ENCODE data around the gene ADCY4. TPM values are rescaled to one million over a fixed set of nuclear protein-coding genes. Genes with fewer than 3 reads are reported as not detected.
"Not testable (repeated sequence)": the region's sequence is repeated elsewhere in the genome, so short reads cannot be mapped to it uniquely, and the experiment has no call there.

The ADCY4 gene
- total RNA-seq, 1 donor from 2014 or later = 9.9 TPM

DNA sequence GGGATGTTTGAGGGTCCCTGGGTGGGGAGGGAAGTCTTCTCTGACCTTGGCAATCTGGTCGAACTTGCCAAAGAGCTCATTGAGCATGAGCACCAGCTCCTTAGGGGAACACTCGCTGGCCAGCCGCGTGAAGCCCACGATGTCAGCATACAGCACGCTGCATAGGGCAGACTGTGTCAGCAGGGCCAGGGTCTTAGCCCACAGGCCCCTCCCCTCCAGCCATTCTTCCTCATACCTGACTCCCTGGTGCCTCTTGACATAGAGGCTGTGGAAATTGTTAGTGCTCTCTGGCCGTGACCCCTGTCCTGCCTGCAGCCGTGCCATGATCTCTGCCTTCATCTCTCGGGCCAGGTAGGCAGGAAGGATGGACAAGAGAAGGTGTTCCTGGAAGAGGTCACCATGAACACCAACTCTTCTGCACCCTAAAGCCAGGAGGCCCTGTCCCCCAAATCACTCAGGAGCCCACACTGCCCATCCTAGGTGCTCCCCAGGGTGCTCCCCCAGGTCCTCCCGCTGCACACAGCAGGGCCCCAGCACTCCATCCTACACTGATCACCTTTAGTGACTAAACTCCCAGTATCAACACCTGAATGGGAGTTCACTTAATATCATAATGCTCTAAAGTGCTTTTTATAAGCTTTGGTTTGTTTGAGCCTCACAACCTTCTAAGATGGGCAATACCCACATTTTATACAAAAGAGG, 3.7 kb downstream of the ADCY4 start:
- H3K4me1 ChIP-seq (ENCODE audit: control insufficient read depth in 3 of 3, insufficient read depth in 3 of 3, low read length in 3 of 3) = peaks cover 24 to 48% (median 27%) of the 10 kb centered on the region in 3 donors
- peaks cover 37 to 58% (median 50%) of the 10 kb centered on the region in 3 donors for H3K27me3 ChIP-seq (ENCODE audit: control insufficient read depth in 3 of 3, insufficient read depth in 3 of 3, low read length in 3 of 3)
- no peaks in the 10 kb centered on the region for H3K9me3 ChIP-seq (ENCODE audit: control insufficient read depth in 3 of 3, low read length in 3 of 3)
- no peak overlapping the region for H3K27ac ChIP-seq (ENCODE audit: low read depth, low read length)
- H3K4me3 ChIP-seq (ENCODE audit: low read length in 3 of 3) = no peak overlapping the region
- H3K36me3 ChIP-seq (ENCODE audit: control insufficient read depth in 3 of 3, insufficient read depth in 3 of 3, low read length in 3 of 3) = peaks cover 0 to 2% (median 0%) of the 10 kb centered on the region in 3 donors
- H3K9ac ChIP-seq (ENCODE audit: low read depth in 1 of 3, low read length in 3 of 3) = no peak overlapping the region

DNA sequence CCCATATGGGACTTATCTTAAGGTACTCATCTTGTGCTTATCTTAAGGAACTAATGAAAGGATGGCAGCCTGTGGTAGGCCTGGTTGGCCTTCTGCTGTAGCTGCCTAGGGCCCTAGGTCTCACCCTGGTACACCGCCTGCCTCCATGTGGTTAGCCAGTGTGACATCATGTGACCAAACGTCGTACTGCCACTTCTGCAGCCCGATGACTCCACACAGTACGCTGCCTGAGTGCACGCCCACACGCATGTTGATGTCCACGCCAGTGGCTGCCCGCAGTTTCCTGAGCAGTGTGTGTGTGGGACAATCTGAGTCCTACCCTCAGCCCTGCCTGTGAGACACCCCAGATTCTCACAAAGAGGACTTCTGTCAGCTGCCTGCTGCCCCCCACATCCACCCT, 5.1 kb downstream of the ADCY4 start:
- no peak overlapping the region for H3K4me3 ChIP-seq (ENCODE audit: low read length in 3 of 3)
- peaks cover 23 to 44% (median 38%) of the 10 kb centered on the region in 3 donors for H3K27me3 ChIP-seq (ENCODE audit: control insufficient read depth in 3 of 3, insufficient read depth in 3 of 3, low read length in 3 of 3)
- no peak overlapping the region for H3K9ac ChIP-seq (ENCODE audit: low read depth in 1 of 3, low read length in 3 of 3)
- H3K9me3 ChIP-seq (ENCODE audit: control insufficient read depth in 3 of 3, low read length in 3 of 3) = no peaks in the 10 kb centered on the region
- peaks cover 0 to 3% (median 2%) of the 10 kb centered on the region in 3 donors for H3K36me3 ChIP-seq (ENCODE audit: control insufficient read depth in 3 of 3, insufficient read depth in 3 of 3, low read length in 3 of 3)
- H3K27ac ChIP-seq (ENCODE audit: low read depth, low read length) = no peak overlapping the region
- peaks cover 16 to 42% (median 24%) of the 10 kb centered on the region in 3 donors for H3K4me1 ChIP-seq (ENCODE audit: control insufficient read depth in 3 of 3, insufficient read depth in 3 of 3, low read length in 3 of 3)

DNA sequence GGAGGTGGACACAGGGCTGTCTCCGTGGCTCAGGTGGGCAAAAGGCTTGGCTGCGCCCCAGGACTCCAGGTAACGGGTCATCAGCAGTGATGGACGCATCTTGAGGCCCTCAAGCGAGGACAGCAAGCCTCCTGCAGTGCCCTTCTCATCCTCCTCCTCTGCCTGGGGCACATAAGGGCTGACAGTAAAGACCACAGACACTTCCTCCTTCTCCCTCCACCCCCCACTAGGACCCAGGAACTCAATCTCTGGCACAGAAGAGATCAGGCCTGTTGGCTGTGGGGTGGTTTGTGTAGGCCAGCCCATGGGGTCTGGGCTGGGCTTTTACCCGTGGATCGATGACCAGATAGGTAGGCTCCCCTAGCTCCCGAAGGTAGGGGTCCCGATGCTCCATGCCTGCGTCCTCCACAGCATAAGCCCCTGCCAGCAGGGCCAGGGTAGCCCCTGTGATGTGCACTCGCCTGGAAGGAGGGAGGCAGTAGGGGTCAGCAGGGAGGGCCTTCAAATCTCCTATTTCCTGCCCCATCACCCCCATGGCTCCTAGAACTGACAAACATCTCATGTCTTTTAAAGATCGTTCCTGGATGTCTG, 5.7 kb downstream of the ADCY4 start:
- Histone ChIP-seq H3K27ac (ENCODE audit: low read depth, low read length) (no peak overlapping the region), H3K4me1 (ENCODE audit: control insufficient read depth in 3 of 3, insufficient read depth in 3 of 3, low read length in 3 of 3) (peaks cover 13 to 39% (median 21%) of the 10 kb centered on the region in 3 donors)

DNA sequence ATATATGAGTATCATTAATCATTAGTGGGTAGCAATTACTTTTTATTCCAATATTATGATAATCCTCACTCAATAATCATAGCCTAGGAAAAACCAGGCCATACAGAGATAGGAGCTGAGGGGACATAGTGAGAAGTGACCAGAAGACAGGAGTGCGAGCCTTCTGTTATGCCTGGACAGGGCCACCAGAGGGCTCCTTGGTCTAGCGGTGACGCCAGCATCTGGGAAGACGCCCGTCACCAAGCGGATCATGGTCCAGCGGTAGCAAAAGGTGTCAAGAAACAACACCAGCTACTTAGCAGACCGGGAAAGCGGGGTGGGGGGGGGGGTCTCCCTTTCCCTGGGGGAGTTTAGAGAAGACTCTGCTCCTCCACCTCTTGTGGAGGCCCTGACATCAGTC, 7.0 kb downstream of the ADCY4 start:
- not testable (repeated sequence) for H3K27ac ChIP-seq (ENCODE audit: low read depth, low read length); H3K36me3 ChIP-seq (ENCODE audit: control insufficient read depth in 3 of 3, insufficient read depth in 3 of 3, low read length in 3 of 3); H3K4me3 ChIP-seq (ENCODE audit: low read length in 3 of 3); H3K9ac ChIP-seq (ENCODE audit: low read depth in 1 of 3, low read length in 3 of 3); H3K9me3 ChIP-seq (ENCODE audit: control insufficient read depth in 3 of 3, low read length in 3 of 3)
- Histone ChIP-seq H3K27me3 (ENCODE audit: control insufficient read depth in 3 of 3, insufficient read depth in 3 of 3, low read length in 3 of 3) (peaks cover 10 to 26% (median 23%) of the 10 kb centered on the region in 3 donors), H3K4me1 (ENCODE audit: control insufficient read depth in 3 of 3, insufficient read depth in 3 of 3, low read length in 3 of 3) (peaks cover 9 to 30% (median 12%) of the 10 kb centered on the region in 3 donors)

More for the DNA sequence above, 5.7 kb downstream of the ADCY4 start:
- H3K9me3 ChIP-seq (ENCODE audit: control insufficient read depth in 3 of 3, low read length in 3 of 3) = no peaks in the 10 kb centered on the region
- H3K4me3 ChIP-seq (ENCODE audit: low read length in 3 of 3) = no peak overlapping the region
- peaks cover 0 to 4% (median 3%) of the 10 kb centered on the region in 3 donors for H3K36me3 ChIP-seq (ENCODE audit: control insufficient read depth in 3 of 3, insufficient read depth in 3 of 3, low read length in 3 of 3)
- H3K9ac ChIP-seq (ENCODE audit: low read depth in 1 of 3, low read length in 3 of 3) = no peak overlapping the region
- peaks cover 18 to 38% (median 32%) of the 10 kb centered on the region in 3 donors for H3K27me3 ChIP-seq (ENCODE audit: control insufficient read depth in 3 of 3, insufficient read depth in 3 of 3, low read length in 3 of 3)

DNA sequence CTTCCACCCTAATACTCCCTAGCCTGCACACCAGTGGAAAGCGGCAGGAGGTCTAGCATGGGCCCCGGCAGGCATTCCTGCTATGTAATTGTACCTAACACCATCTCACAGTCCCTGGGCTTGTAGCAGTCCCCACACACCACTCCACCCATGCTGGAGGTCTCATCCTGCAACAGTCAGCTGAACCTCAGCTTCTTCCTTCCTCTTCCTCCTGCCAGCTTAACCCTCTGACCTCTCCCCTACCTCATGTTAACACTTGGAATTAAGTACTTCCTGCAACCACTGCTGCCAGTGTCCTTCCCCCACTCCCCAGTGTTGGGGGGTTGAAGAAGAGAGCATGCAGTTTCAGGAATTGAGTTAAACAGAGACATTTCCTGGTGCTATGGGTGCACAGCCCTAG, 7.6 kb downstream of the ADCY4 start:
- no peak overlapping the region for H3K4me3 ChIP-seq (ENCODE audit: low read length in 3 of 3)
- H3K27ac ChIP-seq (ENCODE audit: low read depth, low read length) = no peak overlapping the region
- H3K9ac ChIP-seq (ENCODE audit: low read depth in 1 of 3, low read length in 3 of 3) = no peak overlapping the region
- H3K9me3 ChIP-seq (ENCODE audit: control insufficient read depth in 3 of 3, low read length in 3 of 3) = no peaks in the 10 kb centered on the region
- H3K36me3 ChIP-seq (ENCODE audit: control insufficient read depth in 3 of 3, insufficient read depth in 3 of 3, low read length in 3 of 3) = peaks cover 0 to 6% (median 5%) of the 10 kb centered on the region in 3 donors
- peaks cover 4 to 24% (median 6%) of the 10 kb centered on the region in 3 donors for H3K4me1 ChIP-seq (ENCODE audit: control insufficient read depth in 3 of 3, insufficient read depth in 3 of 3, low read length in 3 of 3)
- peaks cover 4 to 20% (median 17%) of the 10 kb centered on the region in 3 donors for H3K27me3 ChIP-seq (ENCODE audit: control insufficient read depth in 3 of 3, insufficient read depth in 3 of 3, low read length in 3 of 3)

DNA sequence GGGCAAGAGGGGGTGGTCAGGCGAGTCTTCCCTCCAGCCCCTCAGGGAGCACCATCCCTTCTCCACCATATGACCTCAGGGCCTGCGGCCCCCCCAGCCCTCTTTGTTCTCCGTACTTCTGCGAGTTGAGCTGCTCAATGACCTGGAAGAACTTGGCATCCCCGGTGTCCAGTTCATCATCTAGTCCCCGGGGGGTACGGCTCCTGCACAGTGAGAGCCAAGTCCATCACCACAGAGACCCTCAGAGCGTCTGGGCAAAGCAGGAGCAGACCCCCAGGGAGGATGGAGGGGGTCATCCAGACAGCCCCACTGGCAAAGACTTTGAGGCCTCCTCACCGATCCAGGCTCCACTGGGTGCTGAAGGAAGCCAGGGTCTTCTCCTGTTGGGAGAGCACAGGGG, 8.9 kb downstream of the ADCY4 start:
- Histone ChIP-seq H3K9me3 (ENCODE audit: control insufficient read depth in 3 of 3, low read length in 3 of 3) (no peaks in the 10 kb centered on the region), H3K36me3 (ENCODE audit: control insufficient read depth in 3 of 3, insufficient read depth in 3 of 3, low read length in 3 of 3) (peaks cover 0 to 6% (median 5%) of the 10 kb centered on the region in 3 donors), H3K4me3 (ENCODE audit: low read length in 3 of 3) (no peak overlapping the region), H3K27me3 (ENCODE audit: control insufficient read depth in 3 of 3, insufficient read depth in 3 of 3, low read length in 3 of 3) (peaks cover 2 to 7% (median 4%) of the 10 kb centered on the region in 3 donors), H3K9ac (ENCODE audit: low read depth in 1 of 3, low read length in 3 of 3) (no peak overlapping the region), H3K4me1 (ENCODE audit: control insufficient read depth in 3 of 3, insufficient read depth in 3 of 3, low read length in 3 of 3) (peaks cover 0 to 17% (median 0%) of the 10 kb centered on the region in 3 donors), H3K27ac (ENCODE audit: low read depth, low read length) (no peak overlapping the region)

DNA sequence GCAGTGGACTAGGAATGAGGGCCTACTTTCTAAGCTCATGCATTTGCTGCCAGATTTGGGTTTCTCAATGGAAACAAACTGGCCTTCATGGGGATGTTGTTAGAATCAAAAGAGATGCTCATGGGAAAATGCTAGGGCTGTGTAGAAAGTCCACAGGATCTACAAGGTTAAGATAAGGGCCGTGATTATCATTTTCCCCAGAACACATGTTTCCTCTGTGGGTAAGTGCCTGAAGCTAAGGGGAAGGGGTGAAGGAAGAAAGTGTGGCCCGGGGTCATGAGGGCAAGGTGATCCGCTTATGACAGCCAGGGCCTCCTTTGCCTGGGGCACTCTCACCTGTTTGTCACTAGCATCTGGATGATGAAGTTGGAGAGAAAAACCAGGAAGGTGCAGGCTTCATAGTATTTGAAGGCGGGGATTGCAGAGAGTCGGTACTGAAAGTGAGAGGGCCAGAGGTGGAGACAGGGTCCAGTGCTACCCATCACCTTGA, 9.8 kb downstream of the ADCY4 start:
- Histone ChIP-seq H3K9me3 (ENCODE audit: control insufficient read depth in 3 of 3, low read length in 3 of 3) (no peaks in the 10 kb centered on the region), H3K27me3 (ENCODE audit: control insufficient read depth in 3 of 3, insufficient read depth in 3 of 3, low read length in 3 of 3) (peaks cover 0 to 6% (median 0%) of the 10 kb centered on the region in 3 donors), H3K9ac (ENCODE audit: low read depth in 1 of 3, low read length in 3 of 3) (no peak overlapping the region), H3K36me3 (ENCODE audit: control insufficient read depth in 3 of 3, insufficient read depth in 3 of 3, low read length in 3 of 3) (peaks cover 0 to 6% (median 5%) of the 10 kb centered on the region in 3 donors), H3K4me1 (ENCODE audit: control insufficient read depth in 3 of 3, insufficient read depth in 3 of 3, low read length in 3 of 3) (peaks cover 0 to 17% (median 0%) of the 10 kb centered on the region in 3 donors), H3K4me3 (ENCODE audit: low read length in 3 of 3) (no peak overlapping the region), H3K27ac (ENCODE audit: low read depth, low read length) (no peak overlapping the region)

DNA sequence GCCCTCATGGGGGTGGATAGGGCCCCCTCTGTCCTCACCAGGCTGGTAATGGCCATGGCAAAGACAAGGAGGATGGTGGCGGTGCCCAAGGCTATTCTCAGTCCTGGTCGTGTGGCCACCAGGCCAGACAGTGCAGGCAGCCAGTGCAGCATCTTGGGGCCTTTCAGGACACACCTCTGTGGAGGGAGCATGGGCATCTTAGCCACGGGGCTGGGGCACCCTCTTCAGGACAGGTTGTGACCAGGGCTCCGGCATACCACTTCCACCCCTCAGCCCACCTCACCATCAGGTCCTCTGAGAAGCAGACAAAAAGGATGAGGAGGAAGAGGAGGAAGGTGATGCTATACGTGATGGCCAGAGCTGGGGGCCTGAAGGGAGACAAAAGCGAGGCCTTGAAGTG, 10.8 kb downstream of the ADCY4 start:
- H3K9ac ChIP-seq (ENCODE audit: low read depth in 1 of 3, low read length in 3 of 3) = no peak overlapping the region
- H3K27ac ChIP-seq (ENCODE audit: low read depth, low read length) = no peak overlapping the region
- H3K36me3 ChIP-seq (ENCODE audit: control insufficient read depth in 3 of 3, insufficient read depth in 3 of 3, low read length in 3 of 3) = peaks cover 0 to 7% (median 5%) of the 10 kb centered on the region in 3 donors
- H3K4me1 ChIP-seq (ENCODE audit: control insufficient read depth in 3 of 3, insufficient read depth in 3 of 3, low read length in 3 of 3) = peaks cover 0 to 7% (median 0%) of the 10 kb centered on the region in 3 donors
- no peaks in the 10 kb centered on the region for H3K9me3 ChIP-seq (ENCODE audit: control insufficient read depth in 3 of 3, low read length in 3 of 3)
- peaks cover 8 to 10% (median 9%) of the 10 kb centered on the region in 3 donors for H3K27me3 ChIP-seq (ENCODE audit: control insufficient read depth in 3 of 3, insufficient read depth in 3 of 3, low read length in 3 of 3)
- H3K4me3 ChIP-seq (ENCODE audit: low read length in 3 of 3) = no peak overlapping the region

DNA sequence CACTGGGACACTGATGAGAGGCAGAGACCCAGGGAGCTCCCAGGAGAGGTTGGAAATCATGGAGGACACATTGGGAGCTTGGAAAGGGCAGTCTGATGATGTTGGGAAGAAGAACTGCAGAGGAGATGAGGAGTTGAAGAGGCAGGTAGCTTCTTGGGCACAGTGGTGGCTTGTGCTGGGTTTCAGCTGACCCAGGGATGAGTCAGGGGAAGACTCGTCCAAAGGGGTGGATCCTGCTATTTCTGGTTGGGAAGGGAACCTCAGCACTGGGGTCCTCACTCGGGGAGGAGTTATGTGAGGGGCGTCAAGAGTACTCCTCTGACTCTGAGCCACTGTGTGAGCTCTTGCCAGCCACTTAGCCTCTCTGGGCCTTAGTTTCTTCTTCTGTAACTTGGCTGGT, 11.5 kb downstream of the ADCY4 start:
- Histone ChIP-seq H3K9me3 (ENCODE audit: control insufficient read depth in 3 of 3, low read length in 3 of 3) (no peaks in the 10 kb centered on the region), H3K27ac (ENCODE audit: low read depth, low read length) (no peak overlapping the region), H3K4me1 (ENCODE audit: control insufficient read depth in 3 of 3, insufficient read depth in 3 of 3, low read length in 3 of 3) (peaks cover 0 to 4% (median 0%) of the 10 kb centered on the region in 3 donors), H3K36me3 (ENCODE audit: control insufficient read depth in 3 of 3, insufficient read depth in 3 of 3, low read length in 3 of 3) (peaks cover 0 to 8% (median 7%) of the 10 kb centered on the region in 3 donors), H3K9ac (ENCODE audit: low read depth in 1 of 3, low read length in 3 of 3) (no peak overlapping the region), H3K4me3 (ENCODE audit: low read length in 3 of 3) (no peak overlapping the region), H3K27me3 (ENCODE audit: control insufficient read depth in 3 of 3, insufficient read depth in 3 of 3, low read length in 3 of 3) (peaks cover 13 to 16% (median 15%) of the 10 kb centered on the region in 3 donors)

DNA sequence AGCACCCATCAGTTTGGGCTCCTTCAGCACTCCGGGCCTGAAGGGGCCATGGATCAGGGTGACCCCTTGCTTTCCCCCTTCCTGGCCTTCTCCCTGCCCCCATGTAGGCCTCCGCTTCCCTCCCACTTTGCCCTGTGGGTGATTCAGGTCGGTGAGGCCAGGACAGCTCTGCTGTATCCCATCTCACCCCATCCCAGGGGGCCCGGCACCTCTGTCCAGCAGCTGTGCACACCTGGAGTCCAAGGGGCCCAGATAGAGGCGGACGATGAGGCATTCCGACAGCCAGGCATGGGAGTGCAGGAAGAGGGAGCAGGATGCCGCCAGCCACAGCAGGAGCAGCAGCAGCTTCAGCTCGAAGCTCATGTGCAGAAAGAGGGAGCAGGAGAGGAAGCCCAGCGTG, 12.2 kb downstream of the ADCY4 start:
- H3K36me3 ChIP-seq (ENCODE audit: control insufficient read depth in 3 of 3, insufficient read depth in 3 of 3, low read length in 3 of 3) = peaks cover 0 to 8% (median 7%) of the 10 kb centered on the region in 3 donors
- H3K9me3 ChIP-seq (ENCODE audit: control insufficient read depth in 3 of 3, low read length in 3 of 3) = no peaks in the 10 kb centered on the region

More for the DNA sequence above, 12.2 kb downstream of the ADCY4 start:
- no peak overlapping the region for H3K9ac ChIP-seq (ENCODE audit: low read depth in 1 of 3, low read length in 3 of 3)
- H3K4me1 ChIP-seq (ENCODE audit: control insufficient read depth in 3 of 3, insufficient read depth in 3 of 3, low read length in 3 of 3) = peaks cover 0 to 4% (median 0%) of the 10 kb centered on the region in 3 donors
- no peak overlapping the region for H3K4me3 ChIP-seq (ENCODE audit: low read length in 3 of 3)
- peaks cover 19 to 20% (median 20%) of the 10 kb centered on the region in 3 donors for H3K27me3 ChIP-seq (ENCODE audit: control insufficient read depth in 3 of 3, insufficient read depth in 3 of 3, low read length in 3 of 3)
- H3K27ac ChIP-seq (ENCODE audit: low read depth, low read length) = no peak overlapping the region
